GM19395 (cell line): ENCODE data around the gene TLR9.

Source experiments
- ATAC-seq: cut with Tn5 transposase; IDR thresholded peaks from one replicate; pipeline ENCODE4 v1.9.1; 2021; ENCODE audit warnings: mild to moderate bottlenecking, moderate library complexity; ENCODE audit not compliant: unreplicated experiment

TLR9 gene

GRCh38 chr3:52218454-52218853, 7.0 kb downstream of the TLR9 start:
- ATAC-seq: no peak

- no peak for ATAC-seq
Observed at GRCh38 chr3:52218026-52218425, 7.4 kb downstream of the TLR9 start.

GRCh38 chr3:52217409-52217805, 8.0 kb downstream of the TLR9 start:
- no peak for ATAC-seq

GRCh38 chr3:52216585-52217408, 8.6 kb downstream of the TLR9 start:
- no peak for ATAC-seq

- no peak for ATAC-seq
Observed at GRCh38 chr3:52215351-52215750, 10.1 kb downstream of the TLR9 start.

- no peak for ATAC-seq
Observed at GRCh38 chr3:52213901-52214300, 11.5 kb downstream of the TLR9 start.

GRCh38 chr3:52213005-52213404, 12.4 kb downstream of the TLR9 start:
- ATAC-seq: no peak

GRCh38 chr3:52211268-52211891, 14.1 kb downstream of the TLR9 start:
- ATAC-seq: no peak

- no peak for ATAC-seq
Observed at GRCh38 chr3:52210550-52211046, 14.8 kb downstream of the TLR9 start.

GRCh38 chr3:52210037-52210436, 15.4 kb downstream of the TLR9 start:
- no peak for ATAC-seq

GRCh38 chr3:52208556-52208955, 16.9 kb downstream of the TLR9 start:
- ATAC-seq: no peak

- ATAC-seq: no peak
Observed at GRCh38 chr3:52205727-52206372, 19.6 kb downstream of the TLR9 start.

GRCh38 chr3:52204337-52205073, 20.9 kb downstream of the TLR9 start:
- ATAC-seq: no peak

- no peak for ATAC-seq
Observed at GRCh38 chr3:52203701-52204100, 21.7 kb downstream of the TLR9 start.

GRCh38 chr3:52202384-52203077, 22.9 kb downstream of the TLR9 start:
- peak; percentile 27 for ATAC-seq

- no peak for ATAC-seq
Observed at GRCh38 chr3:52200981-52201679, 24.3 kb downstream of the TLR9 start.

- no peak for ATAC-seq
Observed at GRCh38 chr3:52198643-52199608, 26.5 kb downstream of the TLR9 start.

- ATAC-seq: peak; percentile 83
Observed at GRCh38 chr3:52197842-52198625, 27.4 kb downstream of the TLR9 start, which contains the start of gene ALAS1. Gene ALAS1 (plus strand): TSS chr3:52198160. CDS start chr3:52199242, 1,082 bp downstream.
